ENCODE data around the gene FYB1.
"Not testable (repeated sequence)": the region's sequence is repeated elsewhere in the genome, so short reads cannot be mapped to it uniquely, and the experiment has no call there.

The FYB1 gene

GRCh38 chr5:39224196-39224761, 4.9 kb upstream of the FYB1 start:
- Histone ChIP-seq H3K36me3 (replicated peaks in 1 of 2; ENCODE audit: control insufficient read depth in 2 of 2, insufficient read depth in 2 of 2, low read length in 2 of 2) (no peaks in the 10 kb centered on the region), H3K4me1 (ENCODE audit: control insufficient read depth in 2 of 2, insufficient read depth in 1 of 2, low read depth in 1 of 2, low read length in 2 of 2) (peaks cover 0 to 5% of the 10 kb centered on the region in 2 donors), H3K23ac (ENCODE audit: low read depth, low read length, poor library complexity) (no peak overlapping the region), H3K27ac (replicated peaks; ENCODE audit: low read length) (no peak overlapping the region), H2BK5ac (ENCODE audit: low read length) (no peak overlapping the region), H3K9me3 (replicated peaks in 1 of 2; ENCODE audit: control insufficient read depth in 2 of 2, insufficient read depth in 1 of 2, low read depth in 1 of 2, low read length in 2 of 2) (peaks cover 0 to 2% of the 10 kb centered on the region in 2 donors), H2BK120ac (ENCODE audit: low read depth, low read length) (no peak overlapping the region), H4K8ac (ENCODE audit: low read depth, low read length) (no peak overlapping the region), H3K18ac (ENCODE audit: low read length) (no peak overlapping the region), H3K4me3 (ENCODE audit: low read length in 2 of 2) (no peak overlapping the region), H3K9ac (ENCODE audit: low read depth, low read length, poor library complexity) (no peak overlapping the region), H3K4me2 (ENCODE audit: insufficient read depth, low read length, poor library complexity, severe bottlenecking) (no peak overlapping the region), H2BK12ac (ENCODE audit: low read length) (no peak overlapping the region), H3K14ac (ENCODE audit: low read length) (no peak overlapping the region), H2BK15ac (ENCODE audit: low read length) (no peak overlapping the region), H3K4ac (ENCODE audit: low read length) (no peak overlapping the region), H2AK5ac (ENCODE audit: low read depth, low read length) (no peak overlapping the region), H3K79me1 (ENCODE audit: low read depth, low read length) (no peaks in the 10 kb centered on the region), H3K27me3 (ENCODE audit: control insufficient read depth in 3 of 3, insufficient read depth in 3 of 3, low read depth in 1 of 3, low read length in 3 of 3) (no peaks in the 10 kb centered on the region), H4K91ac (ENCODE audit: low read depth, low read length, poor library complexity) (no peak overlapping the region), H2AFZ (ENCODE audit: low read length) (no peak overlapping the region)
- no peak for DNase-seq (ENCODE audit: low spot score)
- WGBS, 2 donors (ENCODE audit: extremely low coverage in 2 of 2, insufficient read length in 2 of 2, insufficient replicate concordance in 1 of 2), result no CpG with 5 or more reads among the region's 5 CpGs

DNA sequence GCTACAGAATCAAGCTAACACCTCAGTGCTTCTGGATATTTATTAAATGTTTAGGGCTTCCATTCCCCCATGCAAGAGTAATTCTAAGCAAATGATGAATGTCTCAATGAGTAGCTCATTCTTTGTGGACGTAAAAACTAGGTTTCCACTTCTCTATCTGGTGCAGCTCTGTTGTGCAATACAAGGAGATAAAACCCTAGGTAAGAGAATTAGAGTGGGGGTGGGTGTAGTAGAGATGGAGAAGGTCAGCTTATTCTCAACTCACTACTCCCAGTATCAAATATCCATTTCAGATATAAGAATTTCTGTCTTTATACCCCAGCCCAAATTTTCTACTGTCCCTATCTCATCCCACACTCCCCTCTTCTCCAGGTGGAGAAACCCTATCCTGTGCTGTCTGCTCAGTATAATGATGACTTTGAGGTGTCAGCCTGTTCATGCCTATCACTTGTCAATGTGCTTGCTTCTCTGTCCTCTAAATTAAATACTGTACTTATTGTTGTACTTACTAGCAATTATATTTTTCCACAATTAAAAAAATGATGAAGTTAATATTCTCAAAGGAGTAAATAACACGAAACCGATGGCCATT, 4.3 kb upstream of the FYB1 start:
- H3K18ac ChIP-seq (ENCODE audit: low read length), result no peak overlapping the region
- H2AK5ac ChIP-seq (ENCODE audit: low read depth, low read length), result no peak overlapping the region
- no peak for DNase-seq (ENCODE audit: low spot score)
- no peak overlapping the region for H2AFZ ChIP-seq (ENCODE audit: low read length)
- H2BK12ac ChIP-seq (ENCODE audit: low read length), result no peak overlapping the region
- no peak overlapping the region for H3K14ac ChIP-seq (ENCODE audit: low read length)
- H3K9me3 ChIP-seq (replicated peaks in 1 of 2; ENCODE audit: control insufficient read depth in 2 of 2, insufficient read depth in 1 of 2, low read depth in 1 of 2, low read length in 2 of 2), result peaks cover 0 to 2% of the 10 kb centered on the region in 2 donors
- H3K4me2 ChIP-seq (ENCODE audit: insufficient read depth, low read length, poor library complexity, severe bottlenecking), result no peak overlapping the region
- H4K8ac ChIP-seq (ENCODE audit: low read depth, low read length), result no peak overlapping the region
- no peak overlapping the region for H3K9ac ChIP-seq (ENCODE audit: low read depth, low read length, poor library complexity)
- H2BK5ac ChIP-seq (ENCODE audit: low read length), result no peak overlapping the region
- H3K4me1 ChIP-seq (ENCODE audit: control insufficient read depth in 2 of 2, insufficient read depth in 1 of 2, low read depth in 1 of 2, low read length in 2 of 2), result peaks cover 0 to 5% of the 10 kb centered on the region in 2 donors
- no peak overlapping the region for H3K27ac ChIP-seq (replicated peaks; ENCODE audit: low read length)
- no peak overlapping the region for H3K23ac ChIP-seq (ENCODE audit: low read depth, low read length, poor library complexity)
- H2BK120ac ChIP-seq (ENCODE audit: low read depth, low read length), result no peak overlapping the region
- no peak overlapping the region for H3K4me3 ChIP-seq (ENCODE audit: low read length in 2 of 2)
- no peak overlapping the region for H3K4ac ChIP-seq (ENCODE audit: low read length)
- no peaks in the 10 kb centered on the region for H3K36me3 ChIP-seq (replicated peaks in 1 of 2; ENCODE audit: control insufficient read depth in 2 of 2, insufficient read depth in 2 of 2, low read length in 2 of 2)
- no peak overlapping the region for H4K91ac ChIP-seq (ENCODE audit: low read depth, low read length, poor library complexity)
- no peaks in the 10 kb centered on the region for H3K27me3 ChIP-seq (ENCODE audit: control insufficient read depth in 3 of 3, insufficient read depth in 3 of 3, low read depth in 1 of 3, low read length in 3 of 3)
- no peaks in the 10 kb centered on the region for H3K79me1 ChIP-seq (ENCODE audit: low read depth, low read length)
- no CpG with 5 or more reads among the region's 3 CpGs for WGBS, 2 donors (ENCODE audit: extremely low coverage in 2 of 2, insufficient read length in 2 of 2, insufficient replicate concordance in 1 of 2)
- no peak overlapping the region for H2BK15ac ChIP-seq (ENCODE audit: low read length)

DNA sequence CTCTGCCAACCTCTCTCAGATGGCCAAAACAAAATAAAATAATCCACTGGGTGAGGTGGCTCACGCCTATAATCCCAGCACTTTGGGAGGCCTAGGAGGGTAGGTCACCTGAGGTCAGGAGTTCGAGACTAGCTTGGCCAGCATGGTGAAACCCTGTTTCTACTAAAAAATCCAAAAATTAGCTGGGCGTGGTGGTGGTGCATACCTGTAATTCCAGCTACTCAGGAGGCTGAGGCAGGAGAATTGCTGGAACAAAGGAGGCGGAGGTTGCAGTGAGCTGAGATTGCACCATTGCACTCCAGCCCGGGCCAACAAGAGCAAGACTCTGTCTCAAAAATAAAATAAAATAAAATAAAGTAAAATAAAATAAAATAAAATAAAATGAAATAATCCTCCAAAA, 2.3 kb upstream of the FYB1 start:
- not testable (repeated sequence) for H3K14ac ChIP-seq (ENCODE audit: low read length); H3K4me1 ChIP-seq (ENCODE audit: control insufficient read depth in 2 of 2, insufficient read depth in 1 of 2, low read depth in 1 of 2, low read length in 2 of 2); H2BK12ac ChIP-seq (ENCODE audit: low read length); H2BK15ac ChIP-seq (ENCODE audit: low read length); H3K4me3 ChIP-seq (ENCODE audit: low read length in 2 of 2); H3K9ac ChIP-seq (ENCODE audit: low read depth, low read length, poor library complexity); DNase-seq (ENCODE audit: low spot score); H3K23ac ChIP-seq (ENCODE audit: low read depth, low read length, poor library complexity); H3K36me3 ChIP-seq (replicated peaks in 1 of 2; ENCODE audit: control insufficient read depth in 2 of 2, insufficient read depth in 2 of 2, low read length in 2 of 2); H3K79me1 ChIP-seq (ENCODE audit: low read depth, low read length); H2BK5ac ChIP-seq (ENCODE audit: low read length); H4K91ac ChIP-seq (ENCODE audit: low read depth, low read length, poor library complexity); H3K27me3 ChIP-seq (ENCODE audit: control insufficient read depth in 3 of 3, insufficient read depth in 3 of 3, low read depth in 1 of 3, low read length in 3 of 3); H2BK120ac ChIP-seq (ENCODE audit: low read depth, low read length); H4K8ac ChIP-seq (ENCODE audit: low read depth, low read length); H3K4me2 ChIP-seq (ENCODE audit: insufficient read depth, low read length, poor library complexity, severe bottlenecking); H3K4ac ChIP-seq (ENCODE audit: low read length); H3K9me3 ChIP-seq (replicated peaks in 1 of 2; ENCODE audit: control insufficient read depth in 2 of 2, insufficient read depth in 1 of 2, low read depth in 1 of 2, low read length in 2 of 2); H3K18ac ChIP-seq (ENCODE audit: low read length); H2AK5ac ChIP-seq (ENCODE audit: low read depth, low read length); H2AFZ ChIP-seq (ENCODE audit: low read length); H3K27ac ChIP-seq (replicated peaks; ENCODE audit: low read length)
- no CpG with 5 or more reads among the region's 5 CpGs for WGBS, 2 donors (ENCODE audit: extremely low coverage in 2 of 2, insufficient read length in 2 of 2, insufficient replicate concordance in 1 of 2)

- no peak overlapping the region for H3K4me2 ChIP-seq (ENCODE audit: insufficient read depth, low read length, poor library complexity, severe bottlenecking)
- no peak overlapping the region for H3K9ac ChIP-seq (ENCODE audit: low read depth, low read length, poor library complexity)
- H4K91ac ChIP-seq (ENCODE audit: low read depth, low read length, poor library complexity), result no peak overlapping the region
- no peak overlapping the region for H3K27ac ChIP-seq (replicated peaks; ENCODE audit: low read length)
- no peaks in the 10 kb centered on the region for H3K27me3 ChIP-seq (ENCODE audit: control insufficient read depth in 3 of 3, insufficient read depth in 3 of 3, low read depth in 1 of 3, low read length in 3 of 3)
- no peak overlapping the region for H2BK12ac ChIP-seq (ENCODE audit: low read length)
- no peak overlapping the region for H4K8ac ChIP-seq (ENCODE audit: low read depth, low read length)
- H3K23ac ChIP-seq (ENCODE audit: low read depth, low read length, poor library complexity), result no peak overlapping the region
- H3K4me1 ChIP-seq (ENCODE audit: control insufficient read depth in 2 of 2, insufficient read depth in 1 of 2, low read depth in 1 of 2, low read length in 2 of 2), result peaks cover 0 to 3% of the 10 kb centered on the region in 2 donors
- WGBS, 2 donors (ENCODE audit: extremely low coverage in 2 of 2, insufficient read length in 2 of 2, insufficient replicate concordance in 1 of 2), result no CpG with 5 or more reads among the region's 4 CpGs
- H3K4ac ChIP-seq (ENCODE audit: low read length), result no peak overlapping the region
- no peaks in the 10 kb centered on the region for H3K36me3 ChIP-seq (replicated peaks in 1 of 2; ENCODE audit: control insufficient read depth in 2 of 2, insufficient read depth in 2 of 2, low read length in 2 of 2)
- H3K4me3 ChIP-seq (ENCODE audit: low read length in 2 of 2), result no peak overlapping the region
- H3K79me1 ChIP-seq (ENCODE audit: low read depth, low read length), result no peaks in the 10 kb centered on the region
- H2BK5ac ChIP-seq (ENCODE audit: low read length), result no peak overlapping the region
- no peak for DNase-seq (ENCODE audit: low spot score)
- no peak overlapping the region for H3K14ac ChIP-seq (ENCODE audit: low read length)
- H2BK15ac ChIP-seq (ENCODE audit: low read length), result no peak overlapping the region
- H2AFZ ChIP-seq (ENCODE audit: low read length), result no peak overlapping the region
- no peaks in the 10 kb centered on the region for H3K9me3 ChIP-seq (replicated peaks in 1 of 2; ENCODE audit: control insufficient read depth in 2 of 2, insufficient read depth in 1 of 2, low read depth in 1 of 2, low read length in 2 of 2)
- H2AK5ac ChIP-seq (ENCODE audit: low read depth, low read length), result no peak overlapping the region
- H2BK120ac ChIP-seq (ENCODE audit: low read depth, low read length), result no peak overlapping the region
- no peak overlapping the region for H3K18ac ChIP-seq (ENCODE audit: low read length)
Measured at GRCh38 chr5:39220280-39221030, 1.1 kb upstream of the FYB1 start.

Data from neuronal stem cell (in vitro differentiated cells).